HG02884 (cell line): ENCODE results near the gene TFCP2.
A peak's percentile ranks its signal among the peaks of the same experiment; 100 is the strongest.
"Not testable (repeated sequence)": the region's sequence is repeated elsewhere in the genome, so short reads cannot be mapped to it uniquely, and the experiment has no call there.

Experiments used
- ATAC-seq: cut with Tn5 transposase; IDR thresholded peaks from one replicate; pipeline ENCODE4 v1.9.1; 2021; ENCODE audit warnings: mild to moderate bottlenecking, moderate library complexity; ENCODE audit not compliant: unreplicated experiment

TFCP2 gene

DNA sequence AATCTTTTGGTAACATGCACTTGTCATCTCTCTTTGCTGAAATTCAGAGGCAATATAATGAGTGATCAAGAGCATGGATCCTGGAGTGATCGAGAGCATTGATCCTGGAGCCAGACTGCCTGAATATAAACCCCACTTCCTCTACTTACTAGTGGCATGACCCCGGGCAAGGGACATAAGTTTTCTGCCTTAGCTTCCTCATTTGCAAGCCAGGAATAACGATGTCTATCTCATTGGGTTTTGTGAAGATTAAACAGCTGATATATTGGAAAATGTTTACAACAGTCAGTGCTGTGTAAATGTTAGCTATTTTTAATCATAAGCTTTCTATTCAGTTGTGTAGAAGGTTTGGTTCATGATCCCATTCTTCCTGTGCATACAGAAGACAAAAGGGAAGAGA is 87.2 kb downstream of the TFCP2 start:
- no peak for ATAC-seq

DNA sequence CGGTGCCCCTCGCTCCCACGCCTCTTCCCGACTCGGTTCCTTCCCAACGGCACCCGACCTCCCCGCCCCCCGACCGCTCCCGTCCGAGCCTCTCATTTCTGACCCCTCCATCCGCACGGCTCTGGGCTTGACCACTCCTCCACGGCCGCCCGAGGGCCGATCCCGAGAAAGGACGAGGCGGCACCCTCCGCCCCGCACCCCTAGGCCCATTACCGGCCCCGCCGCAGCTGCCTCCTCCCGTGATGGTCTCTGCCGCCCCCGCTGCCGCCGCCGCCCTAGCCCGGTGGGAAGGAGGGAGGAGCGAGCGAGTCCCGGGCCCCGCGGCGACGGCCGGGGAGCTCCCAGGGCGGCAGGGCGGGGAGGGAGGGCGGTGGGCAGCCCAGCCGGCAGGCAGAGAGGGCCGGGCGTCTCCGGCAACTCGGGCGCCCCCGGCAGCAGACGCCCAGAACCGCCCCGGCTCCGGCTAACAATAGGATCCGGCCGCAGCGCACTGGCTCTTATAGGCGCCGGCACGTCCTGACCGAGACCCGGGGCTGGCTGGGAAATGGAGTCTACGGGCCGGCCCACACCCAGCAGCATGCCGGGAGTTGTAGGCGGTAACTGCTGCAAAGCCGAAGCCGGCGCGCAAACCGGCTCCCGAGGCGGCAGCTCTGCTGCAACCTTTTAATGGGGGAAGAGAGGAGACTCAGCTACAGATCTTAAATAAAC is 89.7 kb downstream of the TFCP2 start, which contains the start of gene CSRNP2:
Gene CSRNP2, minus strand, starts transcription at position 471 of the 708 bp plus-strand sequence. CDS start 7,035 bp downstream, outside the sequence.
- ATAC-seq: peak; percentile 97

- no peak for ATAC-seq
Measured at GRCh38 chr12:51082561-51083125, 90.3 kb downstream of the TFCP2 start.

GRCh38 chr12:51081421-51081820 is 91.5 kb downstream of the TFCP2 start:
- no peak for ATAC-seq

DNA sequence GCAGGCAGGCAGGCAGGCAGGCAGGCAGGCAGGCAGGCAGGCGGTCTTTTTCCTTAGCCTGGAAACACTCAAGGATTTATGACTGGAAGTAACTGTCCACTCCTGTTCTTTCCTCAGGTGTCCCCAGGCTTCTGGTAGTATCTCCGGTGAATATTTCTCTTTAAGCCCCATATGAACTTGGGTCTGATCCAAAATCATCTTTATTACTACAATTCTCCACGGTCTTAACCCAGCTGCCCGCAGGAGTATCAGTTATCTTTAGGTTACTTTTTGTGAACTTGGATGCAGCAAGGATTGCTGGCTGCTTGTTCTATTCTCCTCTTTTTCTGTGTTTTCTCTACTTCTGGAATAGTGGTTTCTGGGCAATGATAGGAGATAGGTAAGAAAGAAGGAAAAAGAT is 92.8 kb downstream of the TFCP2 start:
- no peak for ATAC-seq

DNA sequence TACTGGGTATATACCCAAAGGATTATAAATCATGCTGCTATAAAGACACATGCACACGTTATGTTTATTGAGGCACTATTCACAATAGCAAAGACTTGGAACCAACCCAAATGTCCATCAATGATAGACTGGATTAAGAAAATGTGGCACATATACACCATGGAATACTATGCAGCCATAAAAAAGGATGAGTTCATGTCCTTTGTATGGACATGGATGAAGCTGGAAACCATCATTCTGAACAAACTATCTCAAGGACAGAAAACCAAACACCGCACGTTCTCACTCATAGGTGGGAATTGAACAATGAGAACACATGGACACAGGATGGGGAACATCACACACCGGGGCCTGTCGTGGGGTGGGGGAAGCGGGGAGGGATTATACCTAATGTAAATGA is 94.1 kb downstream of the TFCP2 start:
- not testable (repeated sequence) for ATAC-seq

- ATAC-seq: not testable (repeated sequence)
Measured at GRCh38 chr12:51078346-51078745, 94.6 kb downstream of the TFCP2 start.

- no peak for ATAC-seq
Measured at GRCh38 chr12:51077930-51078329, 95.0 kb downstream of the TFCP2 start.

DNA sequence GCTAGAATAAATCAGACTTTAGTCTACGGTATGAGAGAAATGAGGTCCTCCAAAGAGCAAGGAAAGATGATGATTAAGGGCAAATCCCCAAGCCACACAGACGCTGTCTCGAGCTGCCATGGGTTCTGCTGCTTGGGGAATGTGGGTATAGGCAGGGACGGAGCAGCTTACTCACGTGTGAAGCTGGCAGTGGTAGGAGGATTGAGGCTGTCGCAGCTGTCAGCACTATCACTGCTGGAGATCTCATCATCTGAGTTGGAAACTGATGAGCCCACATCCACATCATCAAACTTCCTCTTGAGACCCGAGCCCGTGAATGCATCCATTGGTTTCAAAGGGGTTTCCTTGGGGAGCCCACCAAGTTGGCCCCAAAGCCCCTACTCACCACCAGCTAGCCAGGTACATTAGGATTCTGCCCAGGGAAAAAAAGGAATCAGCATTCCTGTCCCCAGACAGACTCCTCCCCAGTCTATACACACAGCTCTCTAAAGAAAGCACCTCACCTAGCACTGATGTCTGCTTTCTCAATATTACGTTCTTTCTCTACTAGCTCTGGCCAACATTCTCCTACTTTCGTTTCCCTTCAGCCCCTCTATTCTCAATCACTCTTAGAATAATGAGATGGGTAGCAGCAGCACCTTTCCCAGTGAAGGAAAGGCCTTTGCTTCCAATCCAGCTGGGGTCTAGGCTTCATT is 96.6 kb downstream of the TFCP2 start:
- no peak for ATAC-seq

DNA sequence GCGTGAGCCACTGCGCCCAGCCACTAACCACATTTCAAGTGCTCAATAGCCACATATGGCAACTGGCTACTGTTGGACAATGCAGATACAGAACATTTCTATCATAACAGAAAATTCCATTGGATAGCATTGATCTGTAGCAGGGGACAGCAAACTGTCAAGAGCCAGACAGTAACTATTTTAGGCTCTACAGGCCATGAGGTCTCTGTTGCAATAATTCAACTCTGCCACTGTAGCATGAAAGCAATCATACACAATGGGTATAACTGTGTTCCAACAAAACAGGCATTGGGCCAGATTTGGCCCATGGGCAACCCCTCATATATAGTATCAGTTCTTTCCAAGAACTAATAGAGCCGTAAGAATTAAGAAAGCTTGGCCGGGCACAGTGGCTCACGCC is 97.5 kb downstream of the TFCP2 start:
- no peak for ATAC-seq

GRCh38 chr12:51071663-51072062 is 101.3 kb downstream of the TFCP2 start:
- ATAC-seq: no peak

GRCh38 chr12:51070004-51070403 is 102.9 kb downstream of the TFCP2 start:
- ATAC-seq: no peak

- ATAC-seq: no peak
Measured at GRCh38 chr12:51067771-51068170, 105.2 kb downstream of the TFCP2 start.

DNA sequence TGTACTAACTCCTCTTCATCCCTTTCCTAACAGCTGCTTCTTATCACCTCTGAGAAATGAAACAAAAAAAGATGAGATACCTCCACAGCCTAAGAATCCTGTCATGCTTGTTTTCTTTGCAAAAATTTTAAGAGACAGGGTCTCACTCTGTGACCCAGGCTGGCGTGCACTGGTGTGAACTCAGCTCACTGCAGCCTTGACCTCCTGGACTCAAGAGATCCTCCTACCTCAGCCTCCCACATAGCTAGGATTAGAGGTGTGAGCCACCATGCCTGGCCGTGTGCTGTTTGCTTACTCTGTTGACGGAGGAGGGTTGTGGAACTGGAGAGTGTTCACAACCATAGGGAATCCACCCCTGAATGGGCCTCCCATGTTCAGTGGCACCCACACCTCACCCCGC is 105.7 kb downstream of the TFCP2 start:
- no peak for ATAC-seq

- no peak for ATAC-seq
Measured at GRCh38 chr12:51065530-51065929, 107.4 kb downstream of the TFCP2 start.

- ATAC-seq: no peak
Measured at GRCh38 chr12:51062631-51063397, 110.1 kb downstream of the TFCP2 start.

GRCh38 chr12:51059086-51059485 is 113.8 kb downstream of the TFCP2 start:
- no peak for ATAC-seq

- ATAC-seq: no peak
Measured at GRCh38 chr12:51056242-51056641, 116.7 kb downstream of the TFCP2 start.

DNA sequence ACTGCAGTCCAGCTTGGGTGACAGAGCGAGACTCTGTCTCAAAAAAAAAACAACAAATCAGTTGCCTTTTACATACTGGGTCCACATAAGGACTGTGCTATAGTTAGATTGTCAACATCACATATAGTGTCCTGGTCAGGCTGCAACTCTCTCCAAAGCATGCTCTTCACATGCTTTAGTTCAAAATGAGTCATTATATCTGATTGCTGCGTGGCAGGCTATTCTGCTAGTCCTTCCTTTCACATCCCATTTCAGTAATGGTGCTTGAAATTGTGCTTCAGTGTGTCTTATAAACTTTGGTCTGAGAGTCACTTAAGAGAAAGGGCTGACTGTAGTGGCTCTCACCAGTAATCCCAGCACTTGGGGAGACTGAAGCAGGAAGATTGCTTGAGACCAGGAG is 117.9 kb downstream of the TFCP2 start:
- ATAC-seq: no peak

- no peak for ATAC-seq
Measured at GRCh38 chr12:51051787-51052186, 121.1 kb downstream of the TFCP2 start.

GRCh38 chr12:51049525-51049924 is 123.4 kb downstream of the TFCP2 start:
- no peak for ATAC-seq
